GM21360 (cell line): ENCODE measurements around the gene CLSTN2.

Source experiments
- ATAC-seq: cut with Tn5 transposase; IDR thresholded peaks from one replicate; pipeline ENCODE4 v1.9.1; 2021; ENCODE audit warnings: mild to moderate bottlenecking, moderate library complexity; ENCODE audit not compliant: unreplicated experiment

The CLSTN2 gene

GRCh38 chr3:140223631-140224030, 288.6 kb downstream of the CLSTN2 start:
- no peak for ATAC-seq

GRCh38 chr3:140224307-140224706, 289.3 kb downstream of the CLSTN2 start:
- ATAC-seq: no peak

GRCh38 chr3:140225996-140226395, 291.0 kb downstream of the CLSTN2 start:
- ATAC-seq: no peak

- no peak for ATAC-seq
Observed at GRCh38 chr3:140233702-140234101, 298.7 kb downstream of the CLSTN2 start.

- no peak for ATAC-seq
Observed at GRCh38 chr3:140234256-140234655, 299.3 kb downstream of the CLSTN2 start.

- ATAC-seq: no peak
Observed at GRCh38 chr3:140236836-140237501, 302.0 kb downstream of the CLSTN2 start.

- ATAC-seq: no peak
Observed at GRCh38 chr3:140238646-140239314, 303.8 kb downstream of the CLSTN2 start.

- no peak for ATAC-seq
Observed at GRCh38 chr3:140242818-140243276, 307.9 kb downstream of the CLSTN2 start.

GRCh38 chr3:140243575-140243974, 308.6 kb downstream of the CLSTN2 start:
- ATAC-seq: no peak

- no peak for ATAC-seq
Observed at GRCh38 chr3:140244893-140245292, 309.9 kb downstream of the CLSTN2 start.

GRCh38 chr3:140246578-140246977, 311.6 kb downstream of the CLSTN2 start:
- no peak for ATAC-seq

GRCh38 chr3:140247775-140248174, 312.8 kb downstream of the CLSTN2 start:
- ATAC-seq: no peak

- ATAC-seq: no peak
Observed at GRCh38 chr3:140249188-140249587, 314.2 kb downstream of the CLSTN2 start.

GRCh38 chr3:140250010-140250855, 315.2 kb downstream of the CLSTN2 start:
- no peak for ATAC-seq

- no peak for ATAC-seq
Observed at GRCh38 chr3:140250945-140251344, 316.0 kb downstream of the CLSTN2 start.

GRCh38 chr3:140251678-140252077, 316.7 kb downstream of the CLSTN2 start:
- no peak for ATAC-seq

GRCh38 chr3:140252812-140253656, 318.0 kb downstream of the CLSTN2 start:
- no peak for ATAC-seq

GRCh38 chr3:140258222-140258724, 323.3 kb downstream of the CLSTN2 start:
- ATAC-seq: no peak

- no peak for ATAC-seq
Observed at GRCh38 chr3:140265302-140265701, 330.3 kb downstream of the CLSTN2 start.

GRCh38 chr3:140268103-140268502, 333.1 kb downstream of the CLSTN2 start:
- no peak for ATAC-seq
